WTC11 (cell line): ENCODE results near the gene CHIT1. TPM values are rescaled to one million over a fixed set of nuclear protein-coding genes. Genes with fewer than 3 reads are reported as not detected.

Experiments used
- ATAC-seq: fragments of 200-7000 bp; cut with Tn5 transposase; 2 replicates; pipeline ENCODE4 v1.10.0; 2021; ENCODE audit warnings: mild to moderate bottlenecking, moderate library complexity
- CTCF ChIA-PET: fragments of 300-600 bp; sonication (Branson Sonifier 250); formaldehyde crosslinking; loops from one replicate; lab custom pipeline; 2021; ENCODE audit warnings: antibody characterized with exemption; lab: Charles Lee
- POLR2A ChIA-PET: fragments of 350-600 bp; sonication (Branson Sonifier 250); formaldehyde crosslinking; loops from one replicate; lab custom pipeline; 2021; ENCODE audit warnings: antibody characterized with exemption; lab: Charles Lee
- DNase-seq: peaks from one replicate; pipeline ENCODE4 v3.0.0; 2021; ENCODE audit warnings: low spot score
- H3K27ac Mint-ChIP-seq: 2 replicates; pipeline ENCODE4 v1.8.0; 2021; ENCODE audit warnings: mixed read lengths
- H3K27me3 Mint-ChIP-seq: 2 replicates; pipeline ENCODE4 v1.8.0; 2021; ENCODE audit warnings: low read depth, mild to moderate bottlenecking, moderate library complexity, mixed read lengths
- H3K36me3 Mint-ChIP-seq: 2 replicates; pipeline ENCODE4 v1.8.0; 2021; ENCODE audit warnings: mixed read lengths
- H3K4me1 Mint-ChIP-seq: 2 replicates; pipeline ENCODE4 v1.8.0; 2022; ENCODE audit warnings: mixed read lengths
- H3K4me3 Mint-ChIP-seq: 2 replicates; pipeline ENCODE4 v1.8.0; 2021; ENCODE audit warnings: mild to moderate bottlenecking, moderate library complexity, mixed read lengths
- H3K9me3 Mint-ChIP-seq: 2 replicates; pipeline ENCODE4 v1.8.0; 2021; ENCODE audit warnings: mixed read lengths
- ELF4 ChIP-seq: sonication (generic); formaldehyde crosslinking; IDR thresholded peaks from 2 replicates; pipeline ENCODE4 v1.8.1; 2022; ENCODE audit warnings: low read depth, mild to moderate bottlenecking, moderate library complexity, missing genetic modification reagents
- HMGA2 ChIP-seq: fragments of 250-450 bp; sonication (Bioruptor Pico); IDR thresholded peaks from 2 replicates; pipeline ENCODE4 v1.4.0; 2021; ENCODE audit warnings: mild to moderate bottlenecking, moderate library complexity
- JUN ChIP-seq: sonication (generic); formaldehyde crosslinking; IDR thresholded peaks from 2 replicates; pipeline ENCODE4 v1.8.0; 2023; ENCODE audit warnings: mild to moderate bottlenecking, missing genetic modification reagents
- NFATC4 ChIP-seq: fragments of 250-450 bp; sonication (Bioruptor Pico); IDR thresholded peaks from 2 replicates; pipeline ENCODE4 v1.9.0; 2021; ENCODE audit warnings: mild to moderate bottlenecking
- NR1H2 ChIP-seq: sonication (generic); formaldehyde crosslinking; IDR thresholded peaks from 2 replicates; pipeline ENCODE4 v1.9.0; 2021; ENCODE audit warnings: mild to moderate bottlenecking, moderate library complexity, missing genetic modification reagents
- NR3C1 ChIP-seq: sonication (generic); formaldehyde crosslinking; conservative IDR thresholded peaks from 2 replicates; pipeline ENCODE4 v1.8.1; 2023; ENCODE audit warnings: low read depth, mild to moderate bottlenecking, missing genetic modification reagents
- OVOL2 ChIP-seq: fragments of 250-450 bp; sonication (Bioruptor Pico); IDR thresholded peaks from 2 replicates; pipeline ENCODE4 v1.9.0; 2021; ENCODE audit warnings: mild to moderate bottlenecking, borderline replicate concordance
- PRRX2 ChIP-seq: fragments of 250-450 bp; sonication (Bioruptor Pico); IDR thresholded peaks from 2 replicates; pipeline ENCODE4 v1.8.0; 2021; ENCODE audit warnings: mild to moderate bottlenecking
- SOX15 ChIP-seq: fragments of 250-450 bp; sonication (Bioruptor Pico); IDR thresholded peaks from 2 replicates; pipeline ENCODE4 v1.9.0; 2021; ENCODE audit warnings: mild to moderate bottlenecking
- total RNA-seq: library from RNA; stranded (reverse); gene quantifications from 3 replicates; pipeline ENCODE4 v1.2.3, GENCODE V29; 2021
- TF ChIP-seq, protein P1 (sequence below): sonication (generic); formaldehyde crosslinking; IDR thresholded peaks from 2 replicates; pipeline ENCODE4 v1.8.1; 2022; ENCODE audit warnings: low read depth, missing genetic modification reagents, borderline replicate concordance
- TF ChIP-seq, protein P2 (sequence below): fragments of 250-450 bp; sonication (Bioruptor Pico); IDR thresholded peaks from 2 replicates; pipeline ENCODE4 v1.9.0; 2021; ENCODE audit warnings: mild to moderate bottlenecking
- TF ChIP-seq, protein P3 (sequence below): sonication (generic); formaldehyde crosslinking; IDR thresholded peaks from 2 replicates; pipeline ENCODE4 v1.8.1; 2023; ENCODE audit warnings: mild to moderate bottlenecking, missing genetic modification reagents, moderate library complexity
- TF ChIP-seq, protein P4 (sequence below): sonication (generic); formaldehyde crosslinking; IDR thresholded peaks from 2 replicates; pipeline ENCODE4 v1.8.0; 2023; ENCODE audit warnings: mild to moderate bottlenecking, missing genetic modification reagents
- TF ChIP-seq, protein P5 (sequence below): fragments of 250-450 bp; sonication (Bioruptor Pico); IDR thresholded peaks from 2 replicates; pipeline ENCODE4 v2.1.2; 2022; ENCODE audit warnings: mild to moderate bottlenecking, moderate library complexity

Gene CHIT1
- total RNA-seq, 1 experiment from 2014 or later, result 0.15 TPM

DNA sequence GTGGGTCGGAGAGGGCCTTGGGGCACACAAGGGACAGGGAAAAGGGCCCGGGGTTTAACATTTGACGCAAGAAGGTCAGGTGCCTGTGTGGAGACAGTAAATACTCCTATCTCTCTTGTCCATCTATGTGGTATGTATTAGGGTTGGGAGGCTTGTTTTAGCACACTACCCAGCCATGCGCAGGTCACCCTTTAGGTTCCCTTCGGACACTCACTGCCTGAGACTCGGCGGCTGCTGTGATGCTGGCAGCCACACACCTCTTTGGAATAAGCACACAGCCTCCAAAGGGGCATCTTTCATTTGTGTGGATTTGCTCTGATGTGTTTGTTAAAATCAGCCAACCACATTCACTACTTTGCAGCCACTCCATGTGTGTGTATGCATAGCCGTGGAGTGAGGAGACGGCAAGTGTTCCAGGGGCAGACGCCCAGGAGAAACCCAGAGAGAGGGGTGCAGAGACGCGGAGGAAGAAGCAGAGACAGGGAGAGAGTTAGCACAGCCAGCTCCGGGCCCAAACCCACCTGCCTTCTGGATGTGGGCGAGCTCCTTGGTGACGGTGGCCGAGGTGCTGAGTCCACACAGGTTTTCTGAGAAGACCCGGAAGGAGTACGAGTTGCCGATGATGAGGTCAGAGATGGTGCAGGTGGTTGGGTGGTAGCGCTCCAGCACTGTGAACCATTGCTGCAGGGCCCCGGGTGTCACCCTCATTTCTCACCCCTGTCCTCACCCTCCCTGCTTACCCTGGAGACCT is 59.5 kb downstream of the CHIT1 start:
- no peak for TF ChIP-seq NR1H2 (CRISPR knock-in tag)
- TF ChIP-seq, protein P1, sequence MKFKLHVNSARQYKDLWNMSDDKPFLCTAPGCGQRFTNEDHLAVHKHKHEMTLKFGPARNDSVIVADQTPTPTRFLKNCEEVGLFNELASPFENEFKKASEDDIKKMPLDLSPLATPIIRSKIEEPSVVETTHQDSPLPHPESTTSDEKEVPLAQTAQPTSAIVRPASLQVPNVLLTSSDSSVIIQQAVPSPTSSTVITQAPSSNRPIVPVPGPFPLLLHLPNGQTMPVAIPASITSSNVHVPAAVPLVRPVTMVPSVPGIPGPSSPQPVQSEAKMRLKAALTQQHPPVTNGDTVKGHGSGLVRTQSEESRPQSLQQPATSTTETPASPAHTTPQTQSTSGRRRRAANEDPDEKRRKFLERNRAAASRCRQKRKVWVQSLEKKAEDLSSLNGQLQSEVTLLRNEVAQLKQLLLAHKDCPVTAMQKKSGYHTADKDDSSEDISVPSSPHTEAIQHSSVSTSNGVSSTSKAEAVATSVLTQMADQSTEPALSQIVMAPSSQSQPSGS, result no peak
- TF ChIP-seq, protein P2, sequence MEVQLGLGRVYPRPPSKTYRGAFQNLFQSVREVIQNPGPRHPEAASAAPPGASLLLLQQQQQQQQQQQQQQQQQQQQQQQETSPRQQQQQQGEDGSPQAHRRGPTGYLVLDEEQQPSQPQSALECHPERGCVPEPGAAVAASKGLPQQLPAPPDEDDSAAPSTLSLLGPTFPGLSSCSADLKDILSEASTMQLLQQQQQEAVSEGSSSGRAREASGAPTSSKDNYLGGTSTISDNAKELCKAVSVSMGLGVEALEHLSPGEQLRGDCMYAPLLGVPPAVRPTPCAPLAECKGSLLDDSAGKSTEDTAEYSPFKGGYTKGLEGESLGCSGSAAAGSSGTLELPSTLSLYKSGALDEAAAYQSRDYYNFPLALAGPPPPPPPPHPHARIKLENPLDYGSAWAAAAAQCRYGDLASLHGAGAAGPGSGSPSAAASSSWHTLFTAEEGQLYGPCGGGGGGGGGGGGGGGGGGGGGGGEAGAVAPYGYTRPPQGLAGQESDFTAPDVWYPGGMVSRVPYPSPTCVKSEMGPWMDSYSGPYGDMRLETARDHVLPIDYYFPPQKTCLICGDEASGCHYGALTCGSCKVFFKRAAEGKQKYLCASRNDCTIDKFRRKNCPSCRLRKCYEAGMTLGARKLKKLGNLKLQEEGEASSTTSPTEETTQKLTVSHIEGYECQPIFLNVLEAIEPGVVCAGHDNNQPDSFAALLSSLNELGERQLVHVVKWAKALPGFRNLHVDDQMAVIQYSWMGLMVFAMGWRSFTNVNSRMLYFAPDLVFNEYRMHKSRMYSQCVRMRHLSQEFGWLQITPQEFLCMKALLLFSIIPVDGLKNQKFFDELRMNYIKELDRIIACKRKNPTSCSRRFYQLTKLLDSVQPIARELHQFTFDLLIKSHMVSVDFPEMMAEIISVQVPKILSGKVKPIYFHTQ, result no peak
- TF ChIP-seq, protein P3, sequence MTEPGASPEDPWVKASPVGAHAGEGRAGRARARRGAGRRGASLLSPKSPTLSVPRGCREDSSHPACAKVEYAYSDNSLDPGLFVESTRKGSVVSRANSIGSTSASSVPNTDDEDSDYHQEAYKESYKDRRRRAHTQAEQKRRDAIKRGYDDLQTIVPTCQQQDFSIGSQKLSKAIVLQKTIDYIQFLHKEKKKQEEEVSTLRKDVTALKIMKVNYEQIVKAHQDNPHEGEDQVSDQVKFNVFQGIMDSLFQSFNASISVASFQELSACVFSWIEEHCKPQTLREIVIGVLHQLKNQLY (CRISPR knock-in tag), result no peak
- Mint-ChIP-seq H3K27ac (no peak overlapping the region), H3K9me3 (no peaks in the 10 kb centered on the region), H3K4me3 (no peak overlapping the region), H3K36me3 (no peaks in the 10 kb centered on the region), H3K27me3 (no peaks in the 10 kb centered on the region), H3K4me1 (peaks cover 14% of the 10 kb centered on the region)
- no peak for DNase-seq
- no peak for ATAC-seq
- ChIA-PET POLR2A (no interaction called here), CTCF (interaction anchor here (1.1 to 7.1 kb wide), 7 partner anchors 18 to 130 kb away, joined by 3 to 110 read pairs (median 5); no protein-coding TSS in a partner anchor)

DNA sequence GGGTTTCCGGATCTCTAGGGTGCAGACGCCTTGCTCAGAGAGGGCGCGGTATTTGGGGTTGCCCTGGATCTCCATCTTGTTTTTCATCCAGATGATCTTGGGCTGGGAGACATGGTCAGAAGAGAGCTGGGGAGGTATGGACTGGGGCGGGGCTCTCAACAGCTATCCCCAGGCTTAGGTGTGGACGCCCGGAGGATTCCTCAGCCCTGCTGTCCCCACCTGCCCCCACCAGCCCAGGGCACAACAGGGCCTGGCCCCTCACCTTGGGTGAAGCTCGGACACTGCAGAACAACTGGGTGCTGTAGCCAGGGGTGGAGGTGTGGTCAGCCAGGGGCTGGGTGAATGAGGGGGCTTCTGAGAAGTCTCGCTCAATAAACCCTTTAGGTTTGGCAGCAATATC is 60.5 kb downstream of the CHIT1 start:
- Mint-ChIP-seq H3K9me3 (no peaks in the 10 kb centered on the region), H3K4me1 (peaks cover 13% of the 10 kb centered on the region), H3K27me3 (no peaks in the 10 kb centered on the region; the same call in 1 of the 2 replicates)

More for the DNA sequence above, 60.5 kb downstream of the CHIT1 start:
- ChIA-PET CTCF (interaction anchor here (1.0 to 5.9 kb wide), 11 partner anchors 11 to 129 kb away, joined by 3 to 110 read pairs (median 3); no protein-coding TSS in a partner anchor), POLR2A (no interaction called here)
- ATAC-seq, result no peak
- no peak for DNase-seq
- Mint-ChIP-seq H3K36me3 (no peaks in the 10 kb centered on the region), H3K27ac (no peak overlapping the region), H3K4me3 (no peak overlapping the region)
- no peak for TF ChIP-seq JUN (CRISPR knock-in tag)
- no peak for TF ChIP-seq HMGA2 (CRISPR knock-in tag)
- no peak for TF ChIP-seq NR3C1 (CRISPR knock-in tag)
- TF ChIP-seq, protein P4, sequence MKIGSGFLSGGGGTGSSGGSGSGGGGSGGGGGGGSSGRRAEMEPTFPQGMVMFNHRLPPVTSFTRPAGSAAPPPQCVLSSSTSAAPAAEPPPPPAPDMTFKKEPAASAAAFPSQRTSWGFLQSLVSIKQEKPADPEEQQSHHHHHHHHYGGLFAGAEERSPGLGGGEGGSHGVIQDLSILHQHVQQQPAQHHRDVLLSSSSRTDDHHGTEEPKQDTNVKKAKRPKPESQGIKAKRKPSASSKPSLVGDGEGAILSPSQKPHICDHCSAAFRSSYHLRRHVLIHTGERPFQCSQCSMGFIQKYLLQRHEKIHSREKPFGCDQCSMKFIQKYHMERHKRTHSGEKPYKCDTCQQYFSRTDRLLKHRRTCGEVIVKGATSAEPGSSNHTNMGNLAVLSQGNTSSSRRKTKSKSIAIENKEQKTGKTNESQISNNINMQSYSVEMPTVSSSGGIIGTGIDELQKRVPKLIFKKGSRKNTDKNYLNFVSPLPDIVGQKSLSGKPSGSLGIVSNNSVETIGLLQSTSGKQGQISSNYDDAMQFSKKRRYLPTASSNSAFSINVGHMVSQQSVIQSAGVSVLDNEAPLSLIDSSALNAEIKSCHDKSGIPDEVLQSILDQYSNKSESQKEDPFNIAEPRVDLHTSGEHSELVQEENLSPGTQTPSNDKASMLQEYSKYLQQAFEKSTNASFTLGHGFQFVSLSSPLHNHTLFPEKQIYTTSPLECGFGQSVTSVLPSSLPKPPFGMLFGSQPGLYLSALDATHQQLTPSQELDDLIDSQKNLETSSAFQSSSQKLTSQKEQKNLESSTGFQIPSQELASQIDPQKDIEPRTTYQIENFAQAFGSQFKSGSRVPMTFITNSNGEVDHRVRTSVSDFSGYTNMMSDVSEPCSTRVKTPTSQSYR (CRISPR knock-in tag), result no peak
- no peak for TF ChIP-seq ELF4 (CRISPR knock-in tag)
- no peak for TF ChIP-seq OVOL2 (CRISPR knock-in tag)
- TF ChIP-seq, protein P5, sequence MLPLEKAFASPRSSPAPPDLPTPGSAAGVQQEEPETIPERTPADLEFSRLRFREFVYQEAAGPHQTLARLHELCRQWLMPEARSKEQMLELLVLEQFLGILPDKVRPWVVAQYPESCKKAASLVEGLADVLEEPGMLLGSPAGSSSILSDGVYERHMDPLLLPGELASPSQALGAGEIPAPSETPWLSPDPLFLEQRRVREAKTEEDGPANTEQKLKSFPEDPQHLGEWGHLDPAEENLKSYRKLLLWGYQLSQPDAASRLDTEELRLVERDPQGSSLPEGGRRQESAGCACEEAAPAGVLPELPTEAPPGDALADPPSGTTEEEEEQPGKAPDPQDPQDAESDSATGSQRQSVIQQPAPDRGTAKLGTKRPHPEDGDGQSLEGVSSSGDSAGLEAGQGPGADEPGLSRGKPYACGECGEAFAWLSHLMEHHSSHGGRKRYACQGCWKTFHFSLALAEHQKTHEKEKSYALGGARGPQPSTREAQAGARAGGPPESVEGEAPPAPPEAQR (CRISPR knock-in tag), result no peak
- TF ChIP-seq PRRX2 (CRISPR knock-in tag), result no peak
- TF ChIP-seq NFATC4 (CRISPR knock-in tag), result no peak
- TF ChIP-seq SOX15 (CRISPR knock-in tag), result no peak
